Small intestine (tissue), 7 donors: Measurements from ENCODE around the gene FXYD1. TPM values are rescaled to one million over a fixed set of nuclear protein-coding genes. Genes with fewer than 3 reads are reported as not detected.

ENCODE experiments used
- DNase-seq, 2 donors: peaks; one replicate each; pipeline versions ENCODE4 v3.0.0 to v3.0.0-alpha.2; 2013
- FAIRE-seq: peaks from 2 replicates; lab custom pipeline; 2012; peaks lifted over from hg19 to GRCh38; lab: Jason Lieb, UNC
- H3K27ac ChIP-seq, 3 donors: one replicate each; pipeline ENCODE4 v1.5.1; 2013; ENCODE audit warnings: low read length in 2 of 3, mild to moderate bottlenecking in 2 of 3, control low read depth in 1 of 3, inconsistent platforms in 1 of 3, low read depth in 1 of 3, moderate library complexity in 1 of 3
- H3K27me3 ChIP-seq, 3 donors: one replicate each; pipeline ENCODE4 v1.6.1; 2013; ENCODE audit warnings: low read length in 3 of 3, inconsistent platforms in 1 of 3; ENCODE audit not compliant: control insufficient read depth in 3 of 3, insufficient read depth in 3 of 3
- H3K36me3 ChIP-seq, 3 donors: one replicate each; pipeline ENCODE4 v1.6.1; 2013; ENCODE audit warnings: low read length in 3 of 3, inconsistent platforms in 1 of 3, low read depth in 1 of 3, mild to moderate bottlenecking in 1 of 3, moderate library complexity in 1 of 3; ENCODE audit not compliant: control insufficient read depth in 3 of 3, insufficient read depth in 2 of 3
- H3K4me1 ChIP-seq, 3 donors: one replicate each; pipeline ENCODE4 v1.6.1; 2013; ENCODE audit warnings: low read length in 2 of 3, inconsistent platforms in 1 of 3, low read depth in 1 of 3, mild to moderate bottlenecking in 1 of 3, moderate library complexity in 1 of 3; ENCODE audit not compliant: control insufficient read depth in 3 of 3, insufficient read depth in 2 of 3
- H3K4me3 ChIP-seq, 3 donors: one replicate each; pipeline ENCODE4 v1.5.1; 2013; ENCODE audit warnings: low read length in 3 of 3, control low read depth in 1 of 3, inconsistent platforms in 1 of 3, low read depth in 1 of 3, mild to moderate bottlenecking in 1 of 3, moderate library complexity in 1 of 3
- H3K9me3 ChIP-seq, 2 donors: one replicate each; pipeline ENCODE4 v1.6.1; 2013; ENCODE audit warnings: low read depth in 1 of 2, low read length in 1 of 2; ENCODE audit not compliant: control insufficient read depth in 2 of 2, insufficient read depth in 1 of 2
- WGBS, 3 donors: extraction: QIAGEN DNeasy Blood & Tissue Kit; methylation state at CpG; one replicate each; pipeline ENCODE4 v1.1.7; 2013; 5-methylcytosine and 5-hydroxymethylcytosine counted together
- polyA plus RNA-seq, 4 donors: library from polyadenylated mRNA; stranded (reverse) in 3 of 4; unstranded in 1 of 4; fragments of 200-250 nt in 3 of 4; fragments of 120-200 nt in 1 of 4; gene quantifications; one replicate each; pipeline versions ENCODE4 v1.2.1 to v1.2.3, GENCODE V29; 2013
- donor health status: healthy with polysubstance abuse.
- donor health status: control.
- donor health status: control.
- donor health status: Bipolar disorder and iron deficiency.
- donor health status: healthy.

Gene FXYD1
- polyA plus RNA-seq, 4 donors: 7.3 to 25.4 (median 13.6) TPM; not detected in 1

DNA sequence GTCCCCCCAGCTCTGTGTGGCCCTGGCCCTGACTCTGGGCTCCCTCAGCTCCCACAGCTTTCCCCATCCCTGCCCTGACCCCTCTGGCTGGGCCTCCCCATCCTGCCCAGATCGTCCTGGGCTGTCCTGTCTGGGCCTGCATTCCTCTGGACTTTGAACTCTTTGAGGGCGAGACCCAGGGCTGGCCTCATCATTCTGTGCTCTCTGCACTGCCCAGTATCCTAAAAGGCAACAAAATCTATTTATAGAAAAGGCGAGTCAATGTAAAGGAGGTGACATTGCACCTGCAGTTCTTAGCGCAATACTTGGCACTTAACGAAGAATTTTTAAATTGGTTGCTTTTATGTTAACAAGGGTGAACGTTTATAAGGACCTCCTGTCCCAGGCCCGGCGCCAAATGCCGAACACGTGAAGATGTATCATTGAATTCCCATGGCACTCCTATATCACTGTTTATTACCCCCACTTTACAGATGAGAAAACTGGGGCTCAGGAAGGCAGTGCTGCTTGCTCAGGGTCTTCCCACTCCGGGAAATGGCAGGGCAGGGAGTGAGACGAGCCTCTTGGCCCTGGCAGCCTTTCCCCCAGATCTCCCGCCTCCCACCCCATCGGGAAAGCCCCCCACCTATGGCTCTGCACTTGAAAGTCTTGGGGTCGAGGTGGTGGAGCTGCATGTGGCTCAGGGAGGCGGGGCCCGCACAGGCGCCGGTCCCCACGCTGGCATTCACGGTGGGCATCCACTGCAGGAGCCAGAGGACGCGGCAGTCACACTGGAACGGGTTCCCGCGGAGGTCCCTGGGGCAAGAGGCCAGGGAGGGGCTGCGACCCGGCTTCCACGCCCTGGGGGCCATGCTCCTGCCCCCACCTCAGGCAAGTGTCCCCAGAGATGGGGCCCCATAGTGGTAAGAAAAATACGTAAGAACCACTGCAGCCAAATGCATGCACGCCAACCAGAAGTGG, 7.6 kb upstream of the FXYD1 start:
- Histone ChIP-seq H3K4me1 (peaks cover 0 to 41% (median 0%) of the 10 kb centered on the region in 3 donors), H3K27ac (peak overlapping the region in 1 of 3 donors; percentile 52), H3K4me3 (no peak overlapping the region), H3K9me3 (no peaks in the 10 kb centered on the region), H3K27me3 (no peaks in the 10 kb centered on the region), H3K36me3 (no peaks in the 10 kb centered on the region)
- peak in 1 of 2 donors; percentile 76 for DNase-seq
- 70 to 80% (median 77%) methylated on average over 31 of the region's 31 CpGs for WGBS, 3 donors
- FAIRE-seq: no peak

DNA sequence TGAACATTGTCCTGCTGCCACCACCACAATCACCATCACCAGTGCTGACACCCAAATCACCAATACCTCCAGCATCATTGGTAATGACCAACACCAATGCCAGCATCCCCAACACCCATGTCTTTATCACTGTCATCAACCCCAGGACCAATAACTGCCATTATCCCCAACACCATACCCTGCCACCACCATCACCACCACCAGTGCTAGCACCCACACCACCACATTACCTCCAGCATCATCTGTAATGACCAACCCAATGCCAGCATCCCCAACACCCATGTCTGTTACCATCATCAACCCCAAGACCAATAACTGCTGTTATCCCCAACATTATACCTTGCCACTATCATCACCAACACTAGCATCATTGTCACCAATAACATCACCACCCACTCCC, 6.4 kb upstream of the FXYD1 start:
- Histone ChIP-seq H3K36me3 (no peaks in the 10 kb centered on the region), H3K4me3 (no peak overlapping the region), H3K27ac (no peak overlapping the region), H3K4me1 (peaks cover 0 to 50% (median 0%) of the 10 kb centered on the region in 3 donors), H3K9me3 (no peaks in the 10 kb centered on the region), H3K27me3 (no peaks in the 10 kb centered on the region)
- FAIRE-seq: no peak
- no peak for DNase-seq

DNA sequence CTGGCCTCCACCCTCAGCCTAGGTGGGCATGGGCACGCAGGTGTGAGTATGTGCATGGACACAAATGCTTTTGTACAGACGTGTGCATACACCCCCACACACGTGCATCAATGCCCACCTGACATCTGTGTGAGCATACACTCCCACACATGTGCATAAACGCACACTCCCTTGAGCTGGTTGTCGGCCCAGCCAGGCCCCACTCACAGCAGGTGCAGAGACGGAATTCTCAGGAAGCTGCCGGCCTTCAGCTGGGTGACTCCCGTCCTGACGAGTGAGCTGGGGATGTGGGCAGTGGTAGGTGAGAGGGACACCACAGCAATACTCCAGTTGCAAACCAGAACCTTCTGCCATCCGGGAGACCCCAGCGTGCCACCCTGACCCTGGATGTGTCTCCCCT, 4.8 kb upstream of the FXYD1 start:
- no peaks in the 10 kb centered on the region for H3K27me3 ChIP-seq
- WGBS, 3 donors: 62 to 77% (median 73%) methylated on average over 11 of the region's 11 CpGs
- no peaks in the 10 kb centered on the region for H3K36me3 ChIP-seq
- no peak overlapping the region for H3K27ac ChIP-seq
- DNase-seq (no peak), FAIRE-seq (no peak)
- no peak overlapping the region for H3K4me3 ChIP-seq
- no peaks in the 10 kb centered on the region for H3K9me3 ChIP-seq
- H3K4me1 ChIP-seq: peaks cover 0 to 54% (median 0%) of the 10 kb centered on the region in 3 donors

DNA sequence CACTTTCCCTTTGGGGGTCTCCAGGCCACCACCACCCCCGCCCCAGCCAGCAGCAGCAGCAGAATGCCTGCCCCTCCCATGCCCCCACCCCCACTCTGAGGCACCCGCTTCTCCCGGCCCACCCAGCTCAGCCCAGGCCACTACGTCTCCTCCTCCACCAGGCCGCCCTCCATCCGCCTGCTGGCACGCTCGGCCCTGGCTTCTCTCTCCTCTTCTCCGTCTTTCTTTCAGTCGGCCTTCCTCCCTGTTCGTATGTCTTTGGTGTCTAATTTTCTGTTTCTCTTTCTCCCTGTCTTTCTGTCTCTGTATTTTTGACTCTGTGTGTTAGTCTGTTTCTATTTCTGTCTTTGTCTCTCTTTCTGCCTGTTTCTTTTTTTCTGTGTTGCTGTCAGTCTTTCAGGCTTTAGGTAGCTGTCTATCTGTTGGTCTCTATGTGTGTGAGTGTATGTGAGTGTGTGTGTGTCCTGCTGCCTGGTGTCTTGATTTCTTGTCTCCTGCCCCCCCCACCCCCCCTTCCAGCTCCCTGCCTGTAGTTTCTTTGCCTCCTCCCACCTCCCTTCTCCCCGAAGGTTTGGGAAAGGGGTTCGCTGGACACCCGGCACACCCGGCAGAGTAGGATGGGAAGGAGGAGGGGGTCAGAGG, 3.9 kb upstream of the FXYD1 start, which contains the start of gene LGI4:
LGI4 (minus strand) TSS at position 459 of the 642 bp plus-strand sequence; CDS start at position 80, 379 bp downstream.
- no peak within 1 kb of the TSS for H3K4me3 ChIP-seq
- no peaks in the 10 kb centered on the region for H3K9me3 ChIP-seq
- 60 to 82% (median 79%) methylated on average over 10 to 15 of the region's 15 CpGs for WGBS, 3 donors
- peaks cover 0 to 2% (median 0%) of the 10 kb centered on the region in 3 donors for H3K27me3 ChIP-seq
- H3K27ac ChIP-seq: peak within 1 kb of the TSS in 1 of 3 donors; percentile 50
- H3K36me3 ChIP-seq: no peaks in the 10 kb centered on the region
- FAIRE-seq (no peak), DNase-seq (no peak)
- H3K4me1 ChIP-seq: peaks cover 0 to 54% (median 0%) of the 10 kb centered on the region in 3 donors

DNA sequence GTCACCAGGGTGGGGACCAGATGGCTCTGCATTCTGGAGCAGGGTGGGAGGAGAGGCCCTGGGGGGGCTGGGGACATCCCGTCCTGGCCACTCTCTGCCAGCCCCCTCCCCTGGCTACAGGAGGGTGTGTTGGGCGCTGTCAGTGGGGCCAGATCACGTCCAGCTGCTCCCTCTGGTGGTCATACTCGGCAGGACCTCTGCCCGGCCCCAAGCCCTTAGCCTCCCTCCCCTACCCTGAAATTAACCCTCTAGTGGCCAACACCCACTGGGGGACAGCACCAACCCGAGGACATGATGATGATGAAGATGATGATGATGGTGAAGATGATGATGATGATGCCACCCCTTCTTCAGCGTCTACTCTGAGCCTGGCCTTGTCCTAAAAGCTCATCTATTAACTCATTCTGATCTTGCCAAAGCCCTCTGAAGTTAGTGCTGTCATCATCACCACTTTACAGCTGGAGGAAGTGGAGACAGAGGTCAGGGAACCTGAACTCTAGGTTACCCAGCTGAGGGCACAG, 3.2 kb upstream of the FXYD1 start:
- Histone ChIP-seq H3K36me3 (no peaks in the 10 kb centered on the region), H3K4me3 (no peak overlapping the region), H3K27ac (peak overlapping the region in 1 of 3 donors; percentile 50), H3K27me3 (peaks cover 0 to 9% (median 0%) of the 10 kb centered on the region in 3 donors), H3K4me1 (peaks cover 0 to 55% (median 0%) of the 10 kb centered on the region in 3 donors), H3K9me3 (no peaks in the 10 kb centered on the region)
- whole genome bisulfite sequencing, 3 donors: 0 to 2% (median 1%) methylated on average over 7 of the region's 7 CpGs
- peak; percentile 51 to 91 for DNase-seq
- no peak for FAIRE-seq

DNA sequence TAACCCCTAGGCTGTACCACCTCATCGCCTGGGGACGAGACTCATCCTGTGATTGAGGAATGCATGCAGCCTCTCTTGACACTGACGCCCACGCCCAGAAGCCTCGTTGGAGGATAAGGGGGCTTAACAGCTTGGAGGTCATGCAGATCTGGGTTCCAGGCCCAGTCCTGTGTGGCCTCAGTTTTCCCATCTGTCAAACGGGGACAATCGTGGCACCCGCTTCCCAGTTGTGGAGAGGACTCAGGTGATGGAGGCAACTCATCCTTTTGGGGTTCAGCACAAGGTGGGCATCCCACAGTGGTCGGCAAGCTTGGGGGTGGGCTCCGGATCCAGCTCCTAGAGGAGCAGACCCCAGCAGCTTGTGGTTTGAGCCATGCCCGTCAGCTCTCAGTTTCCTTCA, 2.4 kb upstream of the FXYD1 start:
- H3K27ac ChIP-seq: no peak overlapping the region
- FAIRE-seq (no peak), DNase-seq (no peak)
- no peak overlapping the region for H3K4me3 ChIP-seq
- peaks cover 0 to 14% (median 0%) of the 10 kb centered on the region in 3 donors for H3K27me3 ChIP-seq
- no peaks in the 10 kb centered on the region for H3K36me3 ChIP-seq
- no peaks in the 10 kb centered on the region for H3K9me3 ChIP-seq
- 76 to 82% (median 80%) methylated on average over 11 of the region's 11 CpGs for WGBS, 3 donors
- H3K4me1 ChIP-seq: peaks cover 0 to 54% (median 0%) of the 10 kb centered on the region in 3 donors

DNA sequence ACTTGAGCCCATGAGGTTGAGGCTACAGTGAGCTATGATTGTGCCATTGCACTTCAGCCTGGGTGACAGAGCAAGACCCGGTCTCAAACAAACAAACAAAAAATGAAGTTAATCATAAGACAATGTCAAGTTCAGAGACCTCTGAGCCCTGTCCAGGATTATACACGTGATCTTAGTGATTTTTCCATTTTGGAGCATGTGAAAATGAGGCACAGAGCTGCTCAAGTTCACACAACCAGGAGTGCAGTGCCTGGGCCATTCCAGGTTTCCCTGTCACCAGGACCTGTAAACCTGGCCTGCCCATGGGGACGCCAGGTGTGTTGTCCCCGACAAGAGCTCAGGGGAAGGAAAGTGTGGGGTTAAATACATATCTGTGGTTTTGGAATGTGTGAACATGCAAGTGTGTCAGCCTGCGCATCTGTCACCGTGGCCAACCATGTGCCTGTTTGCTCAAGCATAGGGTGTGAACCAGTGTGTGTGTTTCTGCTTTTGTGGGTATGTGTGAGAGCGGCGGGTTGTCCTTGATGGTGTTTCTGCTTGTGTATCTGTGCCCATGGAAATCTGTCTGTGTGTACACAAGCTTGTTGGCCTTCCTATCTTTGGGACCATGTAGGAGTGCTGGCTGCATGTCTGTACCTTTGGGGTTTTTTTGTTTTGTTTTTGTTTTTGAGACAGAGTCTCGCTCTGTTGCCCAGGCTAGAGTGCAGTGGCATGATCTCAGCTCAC, 1.5 kb upstream of the FXYD1 start:
- peaks cover 0 to 21% (median 0%) of the 10 kb centered on the region in 3 donors for H3K27me3 ChIP-seq
- FAIRE-seq (no peak), DNase-seq (peak in 1 of 2 donors; percentile 59)
- no peak overlapping the region for H3K27ac ChIP-seq
- H3K9me3 ChIP-seq: no peaks in the 10 kb centered on the region
- no peaks in the 10 kb centered on the region for H3K36me3 ChIP-seq
- WGBS, 3 donors: 31 to 58% (median 32%) methylated on average over 9 of the region's 9 CpGs
- H3K4me1 ChIP-seq: peaks cover 0 to 58% (median 2%) of the 10 kb centered on the region in 3 donors
- no peak overlapping the region for H3K4me3 ChIP-seq
